Measurements from ENCODE around the gene PRDM2.

DNA sequence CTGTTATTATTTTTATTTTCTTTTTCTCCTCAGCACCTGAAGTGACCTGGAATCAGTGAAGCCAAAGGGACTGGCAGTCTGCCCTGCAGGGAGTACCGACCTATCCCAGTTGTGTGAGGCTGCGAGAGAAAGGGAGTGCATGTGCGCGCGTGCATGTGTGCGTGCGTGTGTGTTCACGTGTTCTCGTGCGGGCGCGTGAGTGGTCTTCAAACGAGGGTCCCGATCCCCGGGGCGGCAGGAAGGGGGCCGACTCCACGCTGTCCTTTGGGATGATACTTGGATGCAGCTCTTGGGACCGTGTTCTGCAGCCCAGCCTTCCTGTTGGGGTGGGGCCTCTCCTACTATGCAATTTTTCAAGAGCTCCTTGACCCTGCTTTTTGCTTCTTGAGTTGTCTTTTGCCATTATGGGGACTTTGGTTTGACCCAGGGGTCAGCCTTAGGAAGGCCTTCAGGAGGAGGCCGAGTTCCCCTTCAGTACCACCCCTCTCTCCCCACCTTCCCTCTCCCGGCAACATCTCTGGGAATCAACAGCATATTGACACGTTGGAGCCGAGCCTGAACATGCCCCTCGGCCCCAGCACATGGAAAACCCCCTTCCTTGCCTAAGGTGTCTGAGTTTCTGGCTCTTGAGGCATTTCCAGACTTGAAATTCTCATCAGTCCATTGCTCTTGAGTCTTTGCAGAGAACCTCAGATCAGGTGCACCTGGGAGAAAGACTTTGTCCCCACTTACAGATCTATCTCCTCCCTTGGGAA, 123.3 kb downstream of the PRDM2 start:
- TF ChIP-seq, protein P1, sequence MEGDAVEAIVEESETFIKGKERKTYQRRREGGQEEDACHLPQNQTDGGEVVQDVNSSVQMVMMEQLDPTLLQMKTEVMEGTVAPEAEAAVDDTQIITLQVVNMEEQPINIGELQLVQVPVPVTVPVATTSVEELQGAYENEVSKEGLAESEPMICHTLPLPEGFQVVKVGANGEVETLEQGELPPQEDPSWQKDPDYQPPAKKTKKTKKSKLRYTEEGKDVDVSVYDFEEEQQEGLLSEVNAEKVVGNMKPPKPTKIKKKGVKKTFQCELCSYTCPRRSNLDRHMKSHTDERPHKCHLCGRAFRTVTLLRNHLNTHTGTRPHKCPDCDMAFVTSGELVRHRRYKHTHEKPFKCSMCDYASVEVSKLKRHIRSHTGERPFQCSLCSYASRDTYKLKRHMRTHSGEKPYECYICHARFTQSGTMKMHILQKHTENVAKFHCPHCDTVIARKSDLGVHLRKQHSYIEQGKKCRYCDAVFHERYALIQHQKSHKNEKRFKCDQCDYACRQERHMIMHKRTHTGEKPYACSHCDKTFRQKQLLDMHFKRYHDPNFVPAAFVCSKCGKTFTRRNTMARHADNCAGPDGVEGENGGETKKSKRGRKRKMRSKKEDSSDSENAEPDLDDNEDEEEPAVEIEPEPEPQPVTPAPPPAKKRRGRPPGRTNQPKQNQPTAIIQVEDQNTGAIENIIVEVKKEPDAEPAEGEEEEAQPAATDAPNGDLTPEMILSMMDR (IDR thresholded peaks at IDR 0.05; ENCODE audit: insufficient read depth, low read length, poor library complexity, severe bottlenecking): no peak
- TF ChIP-seq EZH2phosphoT487 (conservative IDR thresholded peaks at IDR 0.05; ENCODE audit: low read length): no peak

Measured in SU-DHL-6 (cell line).